HepG2 (cell line): ENCODE data around the gene TBCE. TPM values are rescaled to one million over a fixed set of nuclear protein-coding genes. Genes with fewer than 3 reads are reported as not detected.
"Not testable (repeated sequence)": the region's sequence is repeated elsewhere in the genome, so short reads cannot be mapped to it uniquely, and the experiment has no call there.

ENCODE experiments used
- ATAC-seq: fragments of 200-7000 bp; cut with Tn5 transposase; 3 replicates; pipeline ENCODE4 v1.9.1; 2020; ENCODE audit warnings: mild to moderate bottlenecking, moderate library complexity
- BruUV-seq: library from RNA; stranded (reverse); fragments of 400-500 nt; replicated peaks from 2 replicates; lab custom pipeline; 2021; lab: Mats Ljungman, UMichigan
- CTCF ChIA-PET: fragments of 300-600 bp; formaldehyde crosslinking; extraction: SDS; loops from one replicate; lab custom pipeline; 2021; ENCODE audit warnings: low total read pairs, inconsistent platforms, low intra/inter-chr PET ratio; lab: Yijun Ruan, JAX
- POLR2A ChIA-PET: fragments of 350-600 bp; sonication (Branson Sonifier 250); formaldehyde crosslinking; loops from one replicate; lab custom pipeline; 2020; ENCODE audit warnings: antibody characterized with exemption, inconsistent platforms; lab: Yijun Ruan, JAX
- DNase-seq: peaks from one replicate; pipeline ENCODE4 v3.0.0-alpha.2; 2015; ENCODE audit warnings: low spot score
- FAIRE-seq: peaks from 3 replicates; lab custom pipeline; 2011; peaks lifted over from hg19 to GRCh38; lab: Jason Lieb, UNC
- H2AFZ ChIP-seq: one replicate; pipeline ENCODE4 v1.6.1; 2011; ENCODE audit warnings: low read length, inconsistent platforms
- H3K27ac ChIP-seq: fragments of 300-600 bp; 3 replicates; pipeline ENCODE4 v1.8.0; 2011; ENCODE audit warnings: mixed run types, mild to moderate bottlenecking, mixed read lengths, low read length, inconsistent platforms; ENCODE audit not compliant: insufficient read depth; ENCODE audit errors: extremely low read length
- H3K27me3 ChIP-seq, 2 experiments: fragments of 200-600 bp in 1 of 2; 2 replicates in 1 of 2; 3 replicates in 1 of 2; pipeline versions ENCODE4 v1.6.0 to v1.8.0; 2011; ENCODE audit warnings: low read length in 2 of 2, mild to moderate bottlenecking in 2 of 2, moderate library complexity in 2 of 2, inconsistent platforms in 1 of 2; ENCODE audit not compliant: insufficient read depth in 2 of 2, control insufficient read depth in 1 of 2
- H3K36me3 ChIP-seq, 2 experiments: fragments of 200-600 bp in 1 of 2; replicated peaks in 1 of 2; 2 replicates in 1 of 2; 3 replicates in 1 of 2; pipeline versions ENCODE4 v1.5.1 to v1.8.0; 2011; ENCODE audit warnings: low read length in 2 of 2, inconsistent platforms in 1 of 2; ENCODE audit not compliant: insufficient read depth in 2 of 2, control insufficient read depth in 1 of 2
- H3K4me1 ChIP-seq: 2 replicates; pipeline ENCODE4 v1.5.1; 2012; ENCODE audit warnings: low read length, inconsistent platforms; ENCODE audit not compliant: insufficient read depth
- H3K4me2 ChIP-seq: 2 replicates; pipeline ENCODE4 v1.6.0; 2011; ENCODE audit warnings: low read depth, low read length, inconsistent platforms
- H3K4me3 ChIP-seq, 3 experiments: fragments of 200-600 bp in 1 of 3; sonication (generic), shearing (Covaris generic) in 1 of 3; replicated peaks in 1 of 3; 2 replicates each; pipeline ENCODE4 v1.5.1; 2011 to 2016; ENCODE audit warnings: low read length in 3 of 3, inconsistent platforms in 2 of 3, low read depth in 2 of 3, mild to moderate bottlenecking in 2 of 3, control low read depth in 1 of 3, mixed read lengths in 1 of 3; ENCODE audit not compliant: insufficient read depth in 1 of 3
- H3K79me2 ChIP-seq: one replicate; pipeline ENCODE4 v1.6.1; 2011; ENCODE audit warnings: low read length, inconsistent platforms; ENCODE audit not compliant: insufficient read depth
- H3K9ac ChIP-seq: 2 replicates; pipeline ENCODE4 v1.6.0; 2011; ENCODE audit warnings: mild to moderate bottlenecking, low read depth, low read length, inconsistent platforms; ENCODE audit not compliant: insufficient read depth
- H3K9me3 ChIP-seq: 2 replicates; pipeline ENCODE4 v1.5.1; 2012; ENCODE audit warnings: mild to moderate bottlenecking, low read length
- H4K20me1 ChIP-seq: 2 replicates; pipeline ENCODE4 v1.6.0; 2011; ENCODE audit warnings: inconsistent platforms, mild to moderate bottlenecking, low read length, moderate library complexity; ENCODE audit not compliant: insufficient read depth
- ERF ChIP-seq: IDR thresholded peaks from 2 replicates; pipeline ENCODE4 v1.6.1; 2018; ENCODE audit warnings: missing biosample characterization, missing genetic modification reagents
- KLF6 ChIP-seq: IDR thresholded peaks from 2 replicates; pipeline ENCODE4 v1.8.0; 2016; ENCODE audit warnings: missing biosample characterization, missing genetic modification reagents
- MEIS2 ChIP-seq: sonication (generic); formaldehyde crosslinking; IDR thresholded peaks from 2 replicates; pipeline ENCODE4 v1.9.0; 2021; ENCODE audit warnings: mild to moderate bottlenecking, missing genetic modification reagents
- SP2 ChIP-seq: sonication (generic); formaldehyde crosslinking; IDR thresholded peaks from 2 replicates; pipeline ENCODE4 v1.5.1; 2020; ENCODE audit warnings: mild to moderate bottlenecking, missing genetic modification reagents
- ZBTB42 ChIP-seq: sonication (generic); formaldehyde crosslinking; IDR thresholded peaks from 2 replicates; pipeline ENCODE4 v1.5.0; 2020; ENCODE audit warnings: mild to moderate bottlenecking, missing genetic modification reagents
- ZFX ChIP-seq: sonication (generic); formaldehyde crosslinking; IDR thresholded peaks from 2 replicates; pipeline ENCODE4 v1.4.0; 2020; ENCODE audit warnings: mild to moderate bottlenecking, low read depth, missing genetic modification reagents, moderate library complexity
- ZNF121 ChIP-seq: sonication (generic); formaldehyde crosslinking; IDR thresholded peaks from 2 replicates; pipeline ENCODE4 v1.5.0; 2020; ENCODE audit warnings: mild to moderate bottlenecking, missing genetic modification reagents
- ZNF343 ChIP-seq: sonication (generic); formaldehyde crosslinking; IDR thresholded peaks from 2 replicates; pipeline ENCODE4 v1.4.0; 2020; ENCODE audit warnings: mild to moderate bottlenecking, missing genetic modification reagents
- WGBS: methylation state at CpG from one replicate; pipeline ENCODE4 v1.1.6; 2017; ENCODE audit warnings: low lambda C conversion rate; 5-methylcytosine and 5-hydroxymethylcytosine counted together
- in situ Hi-C: cut with HindIII; loops from 2 replicates; pipeline ENCODE4 v1.10.0; 2017; ENCODE audit warnings: low pct_unique_long_range_greater_than_20kb; ENCODE audit not compliant: extremely low pct_ligation_motif_present
- intact Hi-C: fragments of 100-400 bp; cut with micrococcal nuclease; formaldehyde crosslinking; loops from one replicate; pipeline ENCODE4 v1.10.0; 2022; ENCODE audit not compliant: unreplicated experiment
- polyA plus RNA-seq, 8 experiments: library from polyadenylated mRNA; depleted of rRNA in 3 of 8; stranded (reverse) in 7 of 8; unstranded in 1 of 8; fragments of >200 nt; fragmentation: Illumina TruSeq in 4 of 8; extraction: Trizol in 4 of 8; gene quantifications; 2 replicates each; pipeline versions ENCODE4 v1.2.1 to v1.2.3, GENCODE V29; 2011 to 2016; ENCODE audit warnings: low read depth in 4 of 8, missing spikeins in 1 of 8, mixed read lengths in 1 of 8; ENCODE audit not compliant: insufficient read depth in 1 of 8
- total RNA-seq, 5 experiments: library from RNA; depleted of rRNA; stranded (reverse); fragments of >200 nt; fragmentation: Illumina TruSeq; extraction: Trizol; gene quantifications; 2 replicates each; pipeline ENCODE4 v1.2.3, GENCODE V29; 2016; ENCODE audit warnings: low read depth in 1 of 5

Gene TBCE
- total and polyA plus RNA-seq, 2 of the 13 experiments (the other 11 are each of a cell fraction or from before 2014, with no cell fraction given), result 25.6 to 31.1 TPM

GRCh38 chr1:235468970-235469369 lies 101.7 kb downstream of the TBCE start:
- no peaks in the 10 kb centered on the region for H3K27me3 ChIP-seq
- no peak overlapping the region for H3K4me2 ChIP-seq
- H3K79me2 ChIP-seq, result no peaks in the 10 kb centered on the region
- BruUV-seq, result no TSS peak
- ChIA-PET POLR2A (no interaction called here), CTCF (no interaction called here)
- in situ Hi-C loops (no loop called here), intact Hi-C loops (no loop called here)
- no peak overlapping the region for H2AFZ ChIP-seq
- peaks cover 0 to 17% of the 10 kb centered on the region in 2 experiments; a peak in 2 of 5 replicates for H3K36me3 ChIP-seq
- TF ChIP-seq KLF6 (CRISPR knock-in tag), result no peak
- TF ChIP-seq ZFX, result no peak
- no peak for TF ChIP-seq ZBTB42 (CRISPR knock-in tag)
- TF ChIP-seq ERF (CRISPR knock-in tag), result no peak
- no peak for TF ChIP-seq ZNF343 (CRISPR knock-in tag)
- no peak for TF ChIP-seq SP2 (CRISPR knock-in tag)
- TF ChIP-seq ZNF121, result no peak
- TF ChIP-seq MEIS2 (CRISPR knock-in tag), result no peak
- ATAC-seq (no peak), DNase-seq (peak; percentile 9), FAIRE-seq (no peak)
- no peaks in the 10 kb centered on the region for H4K20me1 ChIP-seq
- H3K27ac ChIP-seq, result no peak overlapping the region
- no peak overlapping the region for H3K9ac ChIP-seq
- no peak overlapping the region for H3K4me3 ChIP-seq
- H3K4me1 ChIP-seq, result no peaks in the 10 kb centered on the region
- H3K9me3 ChIP-seq, result no peaks in the 10 kb centered on the region
- 93% methylated on average over 4 of the region's 4 CpGs for WGBS

- ATAC-seq, POLR2A ChIA-PET, FAIRE-seq: not testable (repeated sequence)
These were observed 102.7 kb downstream of the TBCE start for GRCh38 chr1:235469897-235470296.

More at GRCh38 chr1:235469897-235470296, 102.7 kb downstream of the TBCE start:
- H3K9me3 ChIP-seq, in situ Hi-C loops, H3K4me3 ChIP-seq, H3K4me2 ChIP-seq, H3K9ac ChIP-seq, DNase-seq, CTCF ChIA-PET, H3K79me2 ChIP-seq: not testable (repeated sequence)
- 93% methylated on average over 2 of the region's 2 CpGs for WGBS
- H3K36me3 ChIP-seq, result peaks cover 0 to 17% of the 10 kb centered on the region in 2 experiments; a peak in 2 of 5 replicates
- TF ChIP-seq ZNF121, result peak; percentile 57; the same call in 1 of the 2 replicates
- TF ChIP-seq, all 625 proteins: peak for 1; not testable (repeated sequence) for 624
- H3K4me1 ChIP-seq, intact Hi-C loops, H2AFZ ChIP-seq, BruUV-seq, H3K27me3 ChIP-seq, H4K20me1 ChIP-seq, H3K27ac ChIP-seq: not testable (repeated sequence)
